ENCODE measurements around the gene PLCB2. TPM values are rescaled to one million over a fixed set of nuclear protein-coding genes. Genes with fewer than 3 reads are reported as not detected.

The PLCB2 gene
- total and polyA plus RNA-seq, 9 of the 15 experiments (the other 6 are each of a cell fraction or from before 2014, with no cell fraction given): 0.37 to 12.3 (median 8.0) TPM

DNA sequence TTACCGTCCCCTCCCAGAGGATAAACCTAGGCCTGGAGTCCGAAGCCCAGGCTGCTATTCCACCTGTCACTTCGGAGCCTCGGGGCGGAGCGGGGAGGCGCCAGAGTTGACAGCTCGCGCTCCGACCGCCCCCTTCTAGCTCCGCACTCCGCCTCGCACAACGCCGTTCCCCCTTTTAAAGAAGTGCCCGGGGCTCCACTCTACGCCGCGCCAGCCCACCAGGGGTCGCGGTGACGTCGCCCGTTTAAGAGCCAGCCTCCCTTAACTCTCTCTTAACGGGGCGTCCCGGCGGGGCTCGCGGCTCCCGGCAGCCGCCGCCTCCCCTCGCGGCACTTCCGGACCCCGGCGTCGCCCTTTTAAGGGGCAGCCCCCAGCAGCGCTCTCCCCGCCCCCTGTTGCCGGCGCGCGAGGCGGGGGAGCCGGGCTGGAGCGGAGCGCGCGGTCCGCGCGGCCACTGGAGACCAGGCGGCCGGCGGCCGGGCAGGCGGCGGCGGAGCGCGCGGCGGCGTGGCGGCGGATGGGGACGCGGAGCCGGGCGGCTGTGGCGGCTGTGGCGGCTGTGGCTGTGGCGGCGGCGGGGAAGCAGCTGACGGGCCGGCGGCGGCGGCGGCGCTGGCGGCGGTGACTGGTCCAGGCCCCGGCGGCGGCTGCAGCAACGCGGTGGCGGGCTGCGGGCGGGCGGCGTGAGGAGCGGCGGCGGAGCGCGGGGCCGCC lies 15.7 kb upstream of the PLCB2 start, which contains the start of gene INAFM2 (continued):
- TF ChIP-seq, protein P1, sequence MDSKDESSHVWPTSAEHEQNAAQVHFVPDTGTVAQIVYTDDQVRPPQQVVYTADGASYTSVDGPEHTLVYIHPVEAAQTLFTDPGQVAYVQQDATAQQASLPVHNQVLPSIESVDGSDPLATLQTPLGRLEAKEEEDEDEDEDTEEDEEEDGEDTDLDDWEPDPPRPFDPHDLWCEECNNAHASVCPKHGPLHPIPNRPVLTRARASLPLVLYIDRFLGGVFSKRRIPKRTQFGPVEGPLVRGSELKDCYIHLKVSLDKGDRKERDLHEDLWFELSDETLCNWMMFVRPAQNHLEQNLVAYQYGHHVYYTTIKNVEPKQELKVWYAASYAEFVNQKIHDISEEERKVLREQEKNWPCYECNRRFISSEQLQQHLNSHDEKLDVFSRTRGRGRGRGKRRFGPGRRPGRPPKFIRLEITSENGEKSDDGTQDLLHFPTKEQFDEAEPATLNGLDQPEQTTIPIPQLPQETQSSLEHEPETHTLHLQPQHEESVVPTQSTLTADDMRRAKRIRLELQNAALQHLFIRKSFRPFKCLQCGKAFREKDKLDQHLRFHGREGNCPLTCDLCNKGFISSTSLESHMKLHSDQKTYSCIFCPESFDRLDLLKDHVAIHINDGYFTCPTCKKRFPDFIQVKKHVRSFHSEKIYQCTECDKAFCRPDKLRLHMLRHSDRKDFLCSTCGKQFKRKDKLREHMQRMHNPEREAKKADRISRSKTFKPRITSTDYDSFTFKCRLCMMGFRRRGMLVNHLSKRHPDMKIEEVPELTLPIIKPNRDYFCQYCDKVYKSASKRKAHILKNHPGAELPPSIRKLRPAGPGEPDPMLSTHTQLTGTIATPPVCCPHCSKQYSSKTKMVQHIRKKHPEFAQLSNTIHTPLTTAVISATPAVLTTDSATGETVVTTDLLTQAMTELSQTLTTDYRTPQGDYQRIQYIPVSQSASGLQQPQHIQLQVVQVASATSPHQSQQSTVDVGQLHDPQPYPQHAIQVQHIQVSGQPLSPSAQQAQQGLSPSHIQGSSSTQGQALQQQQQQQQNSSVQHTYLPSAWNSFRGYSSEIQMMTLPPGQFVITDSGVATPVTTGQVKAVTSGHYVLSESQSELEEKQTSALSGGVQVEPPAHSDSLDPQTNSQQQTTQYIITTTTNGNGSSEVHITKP (IDR thresholded peaks at IDR 0.05; ENCODE audit: partially characterized antibody): peak; percentile 50
- TF ChIP-seq, protein P2, sequence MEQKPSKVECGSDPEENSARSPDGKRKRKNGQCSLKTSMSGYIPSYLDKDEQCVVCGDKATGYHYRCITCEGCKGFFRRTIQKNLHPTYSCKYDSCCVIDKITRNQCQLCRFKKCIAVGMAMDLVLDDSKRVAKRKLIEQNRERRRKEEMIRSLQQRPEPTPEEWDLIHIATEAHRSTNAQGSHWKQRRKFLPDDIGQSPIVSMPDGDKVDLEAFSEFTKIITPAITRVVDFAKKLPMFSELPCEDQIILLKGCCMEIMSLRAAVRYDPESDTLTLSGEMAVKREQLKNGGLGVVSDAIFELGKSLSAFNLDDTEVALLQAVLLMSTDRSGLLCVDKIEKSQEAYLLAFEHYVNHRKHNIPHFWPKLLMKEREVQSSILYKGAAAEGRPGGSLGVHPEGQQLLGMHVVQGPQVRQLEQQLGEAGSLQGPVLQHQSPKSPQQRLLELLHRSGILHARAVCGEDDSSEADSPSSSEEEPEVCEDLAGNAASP (IDR thresholded peaks at IDR 0.05): no peak
- no peak for TF ChIP-seq CSDE1 (IDR thresholded peaks at IDR 0.05)
- TF ChIP-seq, protein P3, sequence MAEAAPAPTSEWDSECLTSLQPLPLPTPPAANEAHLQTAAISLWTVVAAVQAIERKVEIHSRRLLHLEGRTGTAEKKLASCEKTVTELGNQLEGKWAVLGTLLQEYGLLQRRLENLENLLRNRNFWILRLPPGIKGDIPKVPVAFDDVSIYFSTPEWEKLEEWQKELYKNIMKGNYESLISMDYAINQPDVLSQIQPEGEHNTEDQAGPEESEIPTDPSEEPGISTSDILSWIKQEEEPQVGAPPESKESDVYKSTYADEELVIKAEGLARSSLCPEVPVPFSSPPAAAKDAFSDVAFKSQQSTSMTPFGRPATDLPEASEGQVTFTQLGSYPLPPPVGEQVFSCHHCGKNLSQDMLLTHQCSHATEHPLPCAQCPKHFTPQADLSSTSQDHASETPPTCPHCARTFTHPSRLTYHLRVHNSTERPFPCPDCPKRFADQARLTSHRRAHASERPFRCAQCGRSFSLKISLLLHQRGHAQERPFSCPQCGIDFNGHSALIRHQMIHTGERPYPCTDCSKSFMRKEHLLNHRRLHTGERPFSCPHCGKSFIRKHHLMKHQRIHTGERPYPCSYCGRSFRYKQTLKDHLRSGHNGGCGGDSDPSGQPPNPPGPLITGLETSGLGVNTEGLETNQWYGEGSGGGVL (CRISPR knock-in tag; IDR thresholded peaks at IDR 0.05): no peak
- TF ChIP-seq, protein P4, sequence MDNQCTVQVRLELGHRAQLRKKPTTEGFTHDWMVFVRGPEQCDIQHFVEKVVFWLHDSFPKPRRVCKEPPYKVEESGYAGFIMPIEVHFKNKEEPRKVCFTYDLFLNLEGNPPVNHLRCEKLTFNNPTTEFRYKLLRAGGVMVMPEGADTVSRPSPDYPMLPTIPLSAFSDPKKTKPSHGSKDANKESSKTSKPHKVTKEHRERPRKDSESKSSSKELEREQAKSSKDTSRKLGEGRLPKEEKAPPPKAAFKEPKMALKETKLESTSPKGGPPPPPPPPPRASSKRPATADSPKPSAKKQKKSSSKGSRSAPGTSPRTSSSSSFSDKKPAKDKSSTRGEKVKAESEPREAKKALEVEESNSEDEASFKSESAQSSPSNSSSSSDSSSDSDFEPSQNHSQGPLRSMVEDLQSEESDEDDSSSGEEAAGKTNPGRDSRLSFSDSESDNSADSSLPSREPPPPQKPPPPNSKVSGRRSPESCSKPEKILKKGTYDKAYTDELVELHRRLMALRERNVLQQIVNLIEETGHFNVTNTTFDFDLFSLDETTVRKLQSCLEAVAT (IDR thresholded peaks at IDR 0.05): no peak
- TF ChIP-seq, protein P5, sequence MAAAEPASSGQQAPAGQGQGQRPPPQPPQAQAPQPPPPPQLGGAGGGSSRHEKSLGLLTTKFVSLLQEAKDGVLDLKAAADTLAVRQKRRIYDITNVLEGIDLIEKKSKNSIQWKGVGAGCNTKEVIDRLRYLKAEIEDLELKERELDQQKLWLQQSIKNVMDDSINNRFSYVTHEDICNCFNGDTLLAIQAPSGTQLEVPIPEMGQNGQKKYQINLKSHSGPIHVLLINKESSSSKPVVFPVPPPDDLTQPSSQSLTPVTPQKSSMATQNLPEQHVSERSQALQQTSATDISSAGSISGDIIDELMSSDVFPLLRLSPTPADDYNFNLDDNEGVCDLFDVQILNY (CRISPR knock-in tag; IDR thresholded peaks at IDR 0.05): peak; percentile 97
- TF ChIP-seq POLR2B (IDR thresholded peaks at IDR 0.05; ENCODE audit: low read depth, partially characterized antibody): no peak
- TF ChIP-seq RBM39 (optimal IDR thresholded peaks at IDR 0.05; ENCODE audit: low read depth, low read length): no peak
- no peak for TF ChIP-seq GABPB2 (CRISPR knock-in tag; conservative IDR thresholded peaks at IDR 0.05)
- TF ChIP-seq RBM25 (IDR thresholded peaks at IDR 0.05; ENCODE audit: low read depth, low read length, severe bottlenecking): peak; percentile 41
- TF ChIP-seq ZBED1 (IDR thresholded peaks at IDR 0.05): no peak
- no peak for TF ChIP-seq ZBTB17 (CRISPR knock-in tag; IDR thresholded peaks at IDR 0.05)
- no peak for TF ChIP-seq FOXK1 (CRISPR knock-in tag; IDR thresholded peaks at IDR 0.05; ENCODE audit: borderline replicate concordance)
- TF ChIP-seq MBD2 (IDR thresholded peaks at IDR 0.05; ENCODE audit: borderline replicate concordance, low read depth): no peak
- no peak for TF ChIP-seq CBFA2T3 (IDR thresholded peaks at IDR 0.05)
- no peak for TF ChIP-seq RBM22 (IDR thresholded peaks at IDR 0.05; ENCODE audit: low read depth, low read length, poor library complexity, severe bottlenecking)
- TF ChIP-seq BCOR (IDR thresholded peaks at IDR 0.05): peak; percentile 45; the same call in 1 of the 2 replicates
- TF ChIP-seq BCL6 (CRISPR knock-in tag; IDR thresholded peaks at IDR 0.05): no peak
